GM12878 (cell line): ENCODE measurements around the gene PLAC1.

Experiments
- BACH1 ChIP-seq: fragments of 450-650 bp; IDR thresholded peaks from 2 replicates; pipeline ENCODE4 v1.6.1; 2017; ENCODE audit warnings: mild to moderate bottlenecking, borderline replicate concordance
- CBFB ChIP-seq: IDR thresholded peaks from 2 replicates; pipeline ENCODE4 v1.6.1; 2016; ENCODE audit warnings: antibody characterized with exemption, low read depth
- CREB1 ChIP-seq: IDR thresholded peaks from 2 replicates; pipeline ENCODE4 v1.6.1; 2012; ENCODE audit warnings: low read depth, mild to moderate bottlenecking, inconsistent platforms
- EP300 ChIP-seq, 2 experiments: fragments of 150-350 bp in 1 of 2; IDR thresholded peaks; 2 replicates each; pipeline ENCODE4 v1.6.1; 2011 to 2012; ENCODE audit warnings: low read depth in 2 of 2, low read length in 2 of 2, borderline replicate concordance in 1 of 2, improper control_type of control experiment in 1 of 2, inconsistent platforms in 1 of 2; ENCODE audit not compliant: control insufficient read depth in 1 of 2
- JUND ChIP-seq: IDR thresholded peaks from 2 replicates; pipeline ENCODE4 v1.6.1; 2012; ENCODE audit warnings: low read depth, mild to moderate bottlenecking, low read length, improper control_type of control experiment, moderate library complexity
- NR2C2 ChIP-seq: IDR thresholded peaks from 2 replicates; pipeline ENCODE4 v1.6.1; 2011; ENCODE audit warnings: borderline replicate concordance, low read depth; ENCODE audit not compliant: control insufficient read depth, insufficient read length
- TARDBP ChIP-seq: IDR thresholded peaks from 2 replicates; pipeline ENCODE4 v1.6.1; 2016; ENCODE audit warnings: borderline replicate concordance
- ZNF274 ChIP-seq: IDR thresholded peaks from one replicate; pipeline ENCODE4 v1.8.0; 2011; ENCODE audit not compliant: insufficient read length, insufficient read depth
- ZZZ3 ChIP-seq: IDR thresholded peaks from 2 replicates; pipeline ENCODE4 v1.6.1; 2011; ENCODE audit warnings: low read depth; ENCODE audit not compliant: control insufficient read depth, insufficient read length
- TF ChIP-seq, protein P1 (sequence below), 3 experiments: IDR thresholded peaks in 2 of 3; conservative IDR thresholded peaks in 1 of 3; 2 replicates each; pipeline ENCODE4 v1.5.1; 2011; ENCODE audit warnings: low read depth in 3 of 3, low read length in 3 of 3, mild to moderate bottlenecking in 3 of 3, control low read depth in 2 of 3, moderate library complexity in 2 of 3, inconsistent platforms in 1 of 3, mixed read lengths in 1 of 3; ENCODE audit not compliant: control insufficient read depth in 2 of 3, insufficient read depth in 1 of 3; ENCODE audit errors: extremely low read depth in 1 of 3
- TF ChIP-seq, protein P2 (sequence below): IDR thresholded peaks from 2 replicates; pipeline ENCODE4 v1.6.1; 2012; ENCODE audit warnings: low read length, inconsistent platforms
- TF ChIP-seq, protein P3 (sequence below): fragments of 450-650 bp; IDR thresholded peaks from 2 replicates; pipeline ENCODE4 v1.6.1; 2016; ENCODE audit warnings: mild to moderate bottlenecking, moderate library complexity, borderline replicate concordance

- TF ChIP-seq ZNF274: no peak
- TF ChIP-seq, protein P1, sequence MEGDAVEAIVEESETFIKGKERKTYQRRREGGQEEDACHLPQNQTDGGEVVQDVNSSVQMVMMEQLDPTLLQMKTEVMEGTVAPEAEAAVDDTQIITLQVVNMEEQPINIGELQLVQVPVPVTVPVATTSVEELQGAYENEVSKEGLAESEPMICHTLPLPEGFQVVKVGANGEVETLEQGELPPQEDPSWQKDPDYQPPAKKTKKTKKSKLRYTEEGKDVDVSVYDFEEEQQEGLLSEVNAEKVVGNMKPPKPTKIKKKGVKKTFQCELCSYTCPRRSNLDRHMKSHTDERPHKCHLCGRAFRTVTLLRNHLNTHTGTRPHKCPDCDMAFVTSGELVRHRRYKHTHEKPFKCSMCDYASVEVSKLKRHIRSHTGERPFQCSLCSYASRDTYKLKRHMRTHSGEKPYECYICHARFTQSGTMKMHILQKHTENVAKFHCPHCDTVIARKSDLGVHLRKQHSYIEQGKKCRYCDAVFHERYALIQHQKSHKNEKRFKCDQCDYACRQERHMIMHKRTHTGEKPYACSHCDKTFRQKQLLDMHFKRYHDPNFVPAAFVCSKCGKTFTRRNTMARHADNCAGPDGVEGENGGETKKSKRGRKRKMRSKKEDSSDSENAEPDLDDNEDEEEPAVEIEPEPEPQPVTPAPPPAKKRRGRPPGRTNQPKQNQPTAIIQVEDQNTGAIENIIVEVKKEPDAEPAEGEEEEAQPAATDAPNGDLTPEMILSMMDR (IDR thresholded peaks at IDR 0.05 in 2 of 3, conservative IDR thresholded peaks at IDR 0.05 in 1 of 3; ENCODE audit: control insufficient read depth in 2 of 3, extremely low read depth in 1 of 3, insufficient read depth in 1 of 3, low read depth in 3 of 3, low read length in 3 of 3): no peak
- TF ChIP-seq JUND: no peak
- TF ChIP-seq, protein P2, sequence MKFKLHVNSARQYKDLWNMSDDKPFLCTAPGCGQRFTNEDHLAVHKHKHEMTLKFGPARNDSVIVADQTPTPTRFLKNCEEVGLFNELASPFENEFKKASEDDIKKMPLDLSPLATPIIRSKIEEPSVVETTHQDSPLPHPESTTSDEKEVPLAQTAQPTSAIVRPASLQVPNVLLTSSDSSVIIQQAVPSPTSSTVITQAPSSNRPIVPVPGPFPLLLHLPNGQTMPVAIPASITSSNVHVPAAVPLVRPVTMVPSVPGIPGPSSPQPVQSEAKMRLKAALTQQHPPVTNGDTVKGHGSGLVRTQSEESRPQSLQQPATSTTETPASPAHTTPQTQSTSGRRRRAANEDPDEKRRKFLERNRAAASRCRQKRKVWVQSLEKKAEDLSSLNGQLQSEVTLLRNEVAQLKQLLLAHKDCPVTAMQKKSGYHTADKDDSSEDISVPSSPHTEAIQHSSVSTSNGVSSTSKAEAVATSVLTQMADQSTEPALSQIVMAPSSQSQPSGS: no peak
- TF ChIP-seq NR2C2: no peak
- TF ChIP-seq CBFB: no peak
- TF ChIP-seq, protein P3, sequence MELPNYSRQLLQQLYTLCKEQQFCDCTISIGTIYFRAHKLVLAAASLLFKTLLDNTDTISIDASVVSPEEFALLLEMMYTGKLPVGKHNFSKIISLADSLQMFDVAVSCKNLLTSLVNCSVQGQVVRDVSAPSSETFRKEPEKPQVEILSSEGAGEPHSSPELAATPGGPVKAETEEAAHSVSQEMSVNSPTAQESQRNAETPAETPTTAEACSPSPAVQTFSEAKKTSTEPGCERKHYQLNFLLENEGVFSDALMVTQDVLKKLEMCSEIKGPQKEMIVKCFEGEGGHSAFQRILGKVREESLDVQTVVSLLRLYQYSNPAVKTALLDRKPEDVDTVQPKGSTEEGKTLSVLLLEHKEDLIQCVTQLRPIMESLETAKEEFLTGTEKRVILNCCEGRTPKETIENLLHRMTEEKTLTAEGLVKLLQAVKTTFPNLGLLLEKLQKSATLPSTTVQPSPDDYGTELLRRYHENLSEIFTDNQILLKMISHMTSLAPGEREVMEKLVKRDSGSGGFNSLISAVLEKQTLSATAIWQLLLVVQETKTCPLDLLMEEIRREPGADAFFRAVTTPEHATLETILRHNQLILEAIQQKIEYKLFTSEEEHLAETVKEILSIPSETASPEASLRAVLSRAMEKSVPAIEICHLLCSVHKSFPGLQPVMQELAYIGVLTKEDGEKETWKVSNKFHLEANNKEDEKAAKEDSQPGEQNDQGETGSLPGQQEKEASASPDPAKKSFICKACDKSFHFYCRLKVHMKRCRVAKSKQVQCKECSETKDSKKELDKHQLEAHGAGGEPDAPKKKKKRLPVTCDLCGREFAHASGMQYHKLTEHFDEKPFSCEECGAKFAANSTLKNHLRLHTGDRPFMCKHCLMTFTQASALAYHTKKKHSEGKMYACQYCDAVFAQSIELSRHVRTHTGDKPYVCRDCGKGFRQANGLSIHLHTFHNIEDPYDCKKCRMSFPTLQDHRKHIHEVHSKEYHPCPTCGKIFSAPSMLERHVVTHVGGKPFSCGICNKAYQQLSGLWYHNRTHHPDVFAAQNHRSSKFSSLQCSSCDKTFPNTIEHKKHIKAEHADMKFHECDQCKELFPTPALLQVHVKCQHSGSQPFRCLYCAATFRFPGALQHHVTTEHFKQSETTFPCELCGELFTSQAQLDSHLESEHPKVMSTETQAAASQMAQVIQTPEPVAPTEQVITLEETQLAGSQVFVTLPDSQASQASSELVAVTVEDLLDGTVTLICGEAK: no peak
- TF ChIP-seq CREB1: no peak
- TF ChIP-seq EP300 (IDR thresholded peaks at IDR 0.05; ENCODE audit: borderline replicate concordance in 1 of 2, control insufficient read depth in 1 of 2, low read depth in 2 of 2, low read length in 2 of 2): no peak
- no peak for TF ChIP-seq BACH1
- TF ChIP-seq TARDBP: no peak
- no peak for TF ChIP-seq ZZZ3
These were observed 17.4 kb downstream of the PLAC1 start for GRCh38 chrX:134640914-134641313.
